Right cardiac atrium (tissue), 5 donors: ENCODE data around the gene TMC7. TPM values are rescaled to one million over a fixed set of nuclear protein-coding genes. Genes with fewer than 3 reads are reported as not detected.

Source experiments
- ATAC-seq, 2 donors: fragments of 200-7000 bp; cut with Tn5 transposase; one replicate each; pipeline versions ENCODE4 v1.8.0 to v1.9.1; 2020; ENCODE audit warnings: moderate library complexity in 2 of 2, mild to moderate bottlenecking in 1 of 2
- DNase-seq, 3 donors: peaks; one replicate each; pipeline ENCODE4 v3.0.0-alpha.2; 2020
- H3K27ac ChIP-seq: one replicate; pipeline ENCODE4 v1.5.1; 2013; ENCODE audit warnings: mild to moderate bottlenecking, low read length, control low read depth, moderate library complexity
- H3K27me3 ChIP-seq: one replicate; pipeline ENCODE4 v1.6.1; 2013; ENCODE audit not compliant: control insufficient read depth, insufficient read depth
- H3K4me1 ChIP-seq: one replicate; pipeline ENCODE4 v1.6.1; 2013; ENCODE audit warnings: low read length; ENCODE audit not compliant: control insufficient read depth, insufficient read depth
- H3K4me3 ChIP-seq: one replicate; pipeline ENCODE4 v1.5.1; 2013; ENCODE audit warnings: low read length, control low read depth
- H3K9me3 ChIP-seq: one replicate; pipeline ENCODE4 v1.6.1; 2013; ENCODE audit warnings: low read length; ENCODE audit not compliant: control insufficient read depth
- WGBS: extraction: QIAGEN DNeasy Blood & Tissue Kit; methylation state at CpG from one replicate; pipeline ENCODE4 v1.1.7; 2013; 5-methylcytosine and 5-hydroxymethylcytosine counted together
- intact Hi-C, 4 donors: fragments of 100-400 bp; cut with DNase I; formaldehyde crosslinking; loops; one replicate each; pipeline versions ENCODE4 v1.11.0 to v1.14.0; 2022 to 2023
- polyA plus RNA-seq: library from polyadenylated mRNA; stranded (reverse); fragments of 200-250 nt; gene quantifications from one replicate; pipeline ENCODE4 v1.2.3, GENCODE V29; 2013
- total RNA-seq, 4 donors: library from RNA; stranded (reverse); fragmentation: NEBNext Ultra II Directional; extraction: Animal tissue kit (Norgen Biotek cat#: 25700); gene quantifications; one replicate each; pipeline ENCODE4 v1.2.1, GENCODE V29; 2021
- donor health status: healthy with polysubstance abuse.
- donor health status: DM: no; HTN: yes; CAD: no.
- donor health status: DM: no; HTN: no; CAD: no.
- donor health status: DM: no; HTN: yes; CAD: no; lungs with severe emphysema.
- donor health status: DM: yes; HTN: yes; CAD: no.

TMC7 gene
- total and polyA plus RNA-seq, 5 donors: 0.44 to 0.84 (median 0.58) TPM

DNA sequence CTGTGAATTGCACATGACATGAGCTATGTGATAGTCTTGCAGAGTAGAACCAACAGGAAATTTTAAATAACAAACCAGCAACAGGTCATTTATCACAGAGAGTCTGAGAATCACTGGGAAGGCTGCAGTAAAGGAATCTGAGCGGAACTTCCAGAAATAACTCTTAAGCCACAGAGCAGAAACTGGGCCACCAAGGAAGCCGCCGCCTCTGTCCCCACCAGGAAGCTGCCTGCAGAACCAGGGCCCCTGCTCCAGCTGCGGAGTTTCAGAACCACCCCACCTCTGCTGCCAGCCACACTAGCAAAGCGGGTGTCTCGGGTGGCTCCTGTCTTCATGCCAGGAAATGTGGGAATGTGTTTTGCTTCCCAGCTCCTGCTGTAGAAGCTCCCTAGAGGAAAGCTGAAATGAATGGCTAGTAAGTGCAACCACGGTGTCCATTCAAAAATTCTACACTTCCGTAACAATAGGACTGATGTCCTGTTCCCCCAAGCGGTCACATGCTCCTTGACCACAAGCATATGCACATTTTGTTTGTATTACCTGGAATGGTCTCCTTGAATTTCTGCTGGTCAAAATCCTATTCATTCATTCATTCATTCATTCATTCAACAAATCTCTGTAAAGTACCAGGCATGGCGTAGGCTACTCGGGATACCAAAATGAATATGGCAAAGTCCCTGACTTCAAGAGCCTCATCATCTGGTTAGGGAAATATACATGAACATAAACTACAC, 122.3 kb downstream of the TMC7 start:
- H3K9me3 ChIP-seq: no peaks in the 10 kb centered on the region
- intact Hi-C loops: no loop called here
- H3K27me3 ChIP-seq: no peaks in the 10 kb centered on the region
- H3K4me3 ChIP-seq: no peak overlapping the region
- DNase-seq (peak in 1 of 3 donors; percentile 66), ATAC-seq (no peak)
- WGBS: 47% methylated on average over 11 of the region's 11 CpGs
- H3K4me1 ChIP-seq: no peaks in the 10 kb centered on the region
- no peak overlapping the region for H3K27ac ChIP-seq

DNA sequence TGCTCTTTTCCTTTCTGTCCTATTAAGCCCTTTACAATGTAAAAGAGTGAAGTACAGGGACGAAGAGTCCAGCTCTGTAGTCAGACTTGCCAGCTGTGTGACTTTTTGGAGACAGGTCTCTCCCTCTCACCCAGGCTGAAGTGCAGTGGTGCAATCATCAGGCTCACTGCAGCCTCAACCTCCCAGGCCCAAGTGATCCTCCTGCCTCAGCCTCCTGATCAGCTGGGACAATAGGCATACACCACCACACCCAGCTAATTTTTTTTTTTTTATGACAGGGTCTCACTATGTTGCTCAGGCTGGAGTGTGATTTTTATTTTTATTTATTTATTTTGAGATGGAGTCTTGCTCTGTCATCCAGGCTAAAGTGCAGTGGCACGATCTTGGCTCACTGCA, 122.9 kb downstream of the TMC7 start:
- DNase-seq (no peak), ATAC-seq (no peak)
- intact Hi-C loops: no loop called here
- WGBS: 94% methylated on average over 2 of the region's 2 CpGs
- no peaks in the 10 kb centered on the region for H3K27me3 ChIP-seq
- H3K4me1 ChIP-seq: no peaks in the 10 kb centered on the region
- no peak overlapping the region for H3K27ac ChIP-seq
- H3K4me3 ChIP-seq: no peak overlapping the region
- no peaks in the 10 kb centered on the region for H3K9me3 ChIP-seq

DNA sequence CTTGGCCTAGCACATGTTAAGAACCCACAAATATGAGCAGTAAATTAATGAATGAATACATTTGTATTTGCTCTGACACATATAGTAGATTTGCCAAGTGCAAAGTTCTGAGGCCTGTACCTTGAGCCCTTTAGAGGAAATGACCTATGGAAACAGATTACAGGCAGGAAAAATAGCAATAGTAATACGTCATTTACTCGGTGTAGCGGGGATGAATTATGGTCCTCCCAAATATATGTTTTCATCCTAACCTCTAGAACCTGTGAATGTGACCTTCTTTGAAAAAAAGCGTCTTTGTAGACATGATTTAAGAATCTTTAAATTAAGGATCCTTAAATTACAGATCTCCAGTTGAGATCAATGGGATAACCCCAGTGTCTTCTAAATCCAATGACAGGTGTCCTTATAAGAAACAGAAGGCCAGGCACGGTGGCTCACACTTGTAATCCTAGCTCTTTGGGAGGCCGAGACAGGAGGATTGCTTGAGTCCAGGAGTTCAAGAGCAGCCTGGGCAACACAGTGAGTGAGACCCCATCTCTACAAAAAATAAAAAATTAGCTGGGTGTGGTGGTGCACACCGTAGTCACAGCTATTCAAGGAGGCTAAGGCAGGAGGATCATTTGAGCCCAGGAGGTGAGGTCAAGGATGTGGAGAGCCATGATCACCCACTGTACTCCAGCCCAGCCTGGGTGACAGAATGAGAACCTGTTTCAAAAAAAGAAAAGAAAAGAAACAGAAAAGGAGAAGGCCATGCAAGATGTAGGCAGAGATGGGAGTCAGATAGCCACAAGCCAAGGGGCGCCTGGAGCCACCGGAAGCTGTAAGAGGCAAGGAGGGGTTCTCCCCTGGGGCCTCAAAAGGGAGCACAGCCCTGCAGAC, 124.9 kb downstream of the TMC7 start:
- Histone ChIP-seq H3K4me3 (no peak overlapping the region), H3K9me3 (no peaks in the 10 kb centered on the region), H3K27me3 (no peaks in the 10 kb centered on the region), H3K4me1 (peaks cover 2% of the 10 kb centered on the region), H3K27ac (no peak overlapping the region)
- DNase-seq (no peak), ATAC-seq (no peak)
- intact Hi-C loops: no loop called here
- 85% methylated on average over 9 of the region's 9 CpGs for whole genome bisulfite sequencing

DNA sequence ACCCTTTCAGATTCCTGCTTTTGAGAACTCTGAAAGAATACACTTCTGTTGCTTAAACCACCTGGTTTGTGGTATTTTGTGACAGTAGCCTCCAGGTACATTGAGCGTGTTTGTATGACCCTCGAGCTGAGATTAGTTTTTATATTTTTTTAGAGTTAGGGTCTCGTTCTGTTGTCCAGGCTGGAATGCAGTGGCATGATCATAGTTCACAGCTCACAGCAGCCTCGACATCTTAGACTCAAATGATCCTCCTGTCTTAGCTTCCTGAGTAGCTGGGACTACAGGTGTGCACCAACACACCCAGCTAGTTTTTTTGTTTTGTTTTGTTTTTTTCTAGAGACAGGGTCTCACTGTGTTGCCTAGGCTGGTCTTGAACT, 125.5 kb downstream of the TMC7 start:
- no peaks in the 10 kb centered on the region for H3K9me3 ChIP-seq
- DNase-seq (no peak), ATAC-seq (no peak)
- intact Hi-C loops: no loop called here
- WGBS: 88% methylated on average over 4 of the region's 4 CpGs
- peaks cover 2% of the 10 kb centered on the region for H3K4me1 ChIP-seq
- H3K27ac ChIP-seq: no peak overlapping the region
- no peaks in the 10 kb centered on the region for H3K27me3 ChIP-seq
- H3K4me3 ChIP-seq: no peak overlapping the region

DNA sequence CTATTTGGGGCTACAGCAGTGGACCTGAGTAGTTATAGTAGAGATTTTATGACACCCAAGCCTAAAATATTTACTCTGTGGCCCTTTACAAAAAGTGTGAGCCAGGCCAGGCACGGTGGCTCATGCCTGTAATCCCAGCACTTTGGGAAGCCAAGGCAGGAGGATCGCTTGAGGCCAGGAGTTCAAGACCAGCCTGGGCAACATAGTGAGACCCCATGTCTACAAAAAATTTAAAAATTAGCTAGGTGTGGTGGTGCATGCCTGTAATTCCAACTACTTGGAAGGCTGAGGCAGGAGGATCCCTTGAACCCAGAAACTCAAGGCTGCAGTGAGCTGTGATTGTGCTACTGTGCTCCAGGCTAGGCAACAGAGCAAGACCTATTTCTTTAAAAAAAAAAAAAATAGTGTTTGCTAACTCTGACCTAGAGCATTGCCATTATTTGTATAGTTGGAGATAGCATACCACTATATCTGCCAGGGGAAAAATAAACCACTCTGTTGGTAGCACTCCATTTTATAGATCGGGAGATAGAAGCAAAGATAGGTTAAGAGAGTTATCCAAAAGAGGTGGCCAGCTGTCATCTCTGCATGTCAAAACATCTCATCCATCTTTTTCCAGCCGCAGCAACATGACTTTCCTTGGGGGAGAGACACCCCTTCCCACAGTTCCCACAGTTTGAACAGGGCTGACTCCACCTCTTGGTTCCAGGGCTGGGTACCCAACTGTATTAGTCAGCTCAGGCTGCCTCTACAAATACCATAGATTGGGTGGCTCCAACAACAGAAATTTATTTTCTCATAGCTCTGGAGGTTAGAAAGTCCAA, 127.0 kb downstream of the TMC7 start:
- Histone ChIP-seq H3K9me3 (no peaks in the 10 kb centered on the region), H3K27me3 (no peaks in the 10 kb centered on the region), H3K27ac (no peak overlapping the region), H3K4me3 (no peak overlapping the region), H3K4me1 (peaks cover 8% of the 10 kb centered on the region)
- DNase-seq (no peak), ATAC-seq (no peak)
- intact Hi-C loops: no loop called here
- WGBS: 84% methylated on average over 4 of the region's 4 CpGs

DNA sequence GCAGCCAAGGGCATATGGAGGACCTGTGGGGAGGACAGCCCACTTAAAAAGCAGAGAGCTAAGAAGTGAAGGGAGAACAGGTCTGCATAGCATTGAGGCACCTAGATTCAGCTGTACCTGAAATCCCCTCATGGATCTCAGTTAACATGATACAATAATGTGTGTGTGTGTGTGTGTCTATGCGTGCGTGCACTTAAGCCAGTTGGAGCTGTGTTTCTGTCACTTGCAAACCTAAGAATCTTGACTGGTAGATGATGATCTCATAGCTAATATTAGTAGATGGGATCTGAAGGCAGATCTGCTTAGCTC, 128.3 kb downstream of the TMC7 start:
- WGBS: 89% methylated on average over 2 of the region's 2 CpGs
- no peak for ATAC-seq
- intact Hi-C loops: no loop called here
- Histone ChIP-seq H3K4me3 (no peak overlapping the region), H3K27me3 (no peaks in the 10 kb centered on the region), H3K9me3 (no peaks in the 10 kb centered on the region), H3K27ac (no peak overlapping the region), H3K4me1 (peaks cover 11% of the 10 kb centered on the region)
- DNase-seq: no peak

Other genes starting within 250 kb of the TMC7 start
- 100 to 1,000 TPM; 733 to 867 (median 818) TPM for gene RPS15A, start 193.6 kb upstream of the TMC7 start, total RNA-seq
- 2,243 TPM for gene RPS15A, start 193.6 kb upstream of the TMC7 start, polyA plus RNA-seq
- 10 to 100 TPM; 25.5 to 37.9 (median 26.9) TPM for gene ARL6IP1, start 182.4 kb upstream of the TMC7 start, total RNA-seq
- gene ARL6IP1, start 182.4 kb upstream of the TMC7 start, polyA plus RNA-seq: 32.5 TPM
- gene SMG1, start 57.5 kb upstream of the TMC7 start, total RNA-seq: 10 to 100 TPM; 37.1 to 57.0 (median 43.2) TPM
- gene SMG1, start 57.5 kb upstream of the TMC7 start, polyA plus RNA-seq: 11.5 TPM
- gene COQ7, start 83.7 kb downstream of the TMC7 start, total RNA-seq: 10 to 100 TPM; 32.1 to 36.5 (median 33.8) TPM
- gene COQ7, start 83.7 kb downstream of the TMC7 start, polyA plus RNA-seq: 28.7 TPM
- gene ITPRIPL2, start 130.0 kb downstream of the TMC7 start, total RNA-seq: 10 to 100 TPM; 16.9 to 37.0 (median 22.0) TPM
- gene ITPRIPL2, start 130.0 kb downstream of the TMC7 start, polyA plus RNA-seq: 5.8 TPM
- 1 to 10 TPM in 2 of 4 donors, under 1 TPM in 2; 0.86 to 1.3 (median 1.1) TPM for gene SYT17, start 184.3 kb downstream of the TMC7 start, total RNA-seq
- 0.68 TPM for gene SYT17, start 184.3 kb downstream of the TMC7 start, polyA plus RNA-seq